GM18517 (cell line): ENCODE data around the gene YY1.

Experiments used
- ATAC-seq: cut with Tn5 transposase; IDR thresholded peaks from one replicate; pipeline ENCODE4 v1.9.1; 2021; ENCODE audit warnings: mild to moderate bottlenecking, moderate library complexity; ENCODE audit not compliant: unreplicated experiment

The YY1 gene

DNA sequence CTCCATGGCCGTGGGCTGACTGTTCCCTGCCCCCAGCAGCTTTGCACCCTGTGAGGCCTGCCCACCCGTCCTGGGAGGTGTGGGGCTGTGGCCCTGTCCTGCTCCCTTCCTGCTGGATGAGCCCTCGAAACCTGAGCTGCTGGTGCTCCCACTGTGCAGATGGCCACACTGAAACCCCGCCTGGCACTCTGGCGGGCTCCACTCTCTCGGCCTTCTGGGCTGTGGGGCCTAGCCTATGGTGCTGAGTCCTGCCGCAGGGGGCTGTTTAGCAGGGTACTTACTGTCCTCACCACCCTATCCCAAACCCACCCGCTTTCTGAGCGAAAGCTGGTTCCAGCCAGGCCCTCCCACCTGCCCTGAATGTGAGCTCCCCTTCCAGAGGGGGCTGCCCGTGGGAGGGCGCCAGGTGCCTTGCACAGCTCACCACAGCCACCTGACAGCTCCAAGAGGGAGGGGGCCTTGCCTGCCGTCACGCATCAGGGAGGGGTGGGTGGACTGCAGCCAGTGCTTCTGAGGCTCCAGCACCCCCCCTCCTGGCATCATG, 91.5 kb downstream of the YY1 start:
- ATAC-seq = no peak

DNA sequence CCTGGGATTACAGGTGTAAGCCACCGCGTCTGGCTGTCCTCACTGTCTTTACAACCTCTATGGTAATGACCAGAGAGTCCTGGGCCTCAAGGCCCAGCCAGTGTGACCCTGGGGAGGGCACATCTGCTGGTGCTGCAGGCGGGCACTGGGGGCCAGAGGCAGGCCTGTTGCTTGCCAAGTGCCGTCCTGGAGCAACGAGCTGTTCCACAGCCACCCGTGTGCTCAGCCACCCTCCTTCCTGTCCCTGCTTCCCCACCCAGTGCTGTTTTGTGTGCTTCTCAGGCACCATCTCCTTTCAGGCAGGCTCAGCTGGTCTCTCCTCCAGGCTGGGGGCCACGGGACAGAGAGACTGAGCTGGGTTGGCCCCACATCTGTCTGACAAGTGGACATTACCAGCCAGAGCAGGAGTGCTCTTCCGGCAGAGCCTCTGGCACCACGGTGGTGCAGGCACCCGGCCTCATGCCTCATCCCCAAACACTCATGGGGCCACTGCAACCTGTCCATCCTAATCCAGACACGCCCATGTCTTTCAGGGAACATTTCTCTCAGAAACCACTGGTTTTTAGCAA, 93.2 kb downstream of the YY1 start:
- ATAC-seq = no peak
